LNCAP (cell line): Measurements from ENCODE around the gene CCM2.

Source experiments
- CTCF ChIP-seq: fragments of 450-650 bp; IDR thresholded peaks from 2 replicates; pipeline ENCODE4 v1.5.1; 2017; ENCODE audit warnings: mild to moderate bottlenecking

CCM2 gene

GRCh38 chr7:44981035-44981706 lies 18.8 kb upstream of the CCM2 start:
- TF ChIP-seq CTCF = no peak

DNA sequence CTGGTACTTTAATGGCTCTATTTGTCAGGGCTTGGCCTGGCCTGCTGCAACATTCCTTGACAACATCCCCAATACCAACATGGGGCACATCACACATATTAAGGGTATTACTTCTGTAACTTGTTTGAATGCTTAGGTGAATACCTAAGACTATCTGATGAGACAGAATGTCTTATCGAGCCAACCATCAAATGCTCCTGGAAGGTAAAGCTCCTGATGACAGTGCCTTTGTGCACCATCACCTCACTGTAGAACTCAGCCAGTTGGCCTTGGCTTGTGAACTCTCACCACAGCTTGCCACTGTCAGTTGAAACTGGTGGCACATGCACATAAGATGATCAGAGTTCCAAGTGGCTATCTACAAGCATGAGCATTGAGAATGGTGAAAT lies 17.5 kb upstream of the CCM2 start:
- no peak for TF ChIP-seq CTCF

- TF ChIP-seq CTCF = no peak
Observed at GRCh38 chr7:44982970-44983369, 17.0 kb upstream of the CCM2 start.

DNA sequence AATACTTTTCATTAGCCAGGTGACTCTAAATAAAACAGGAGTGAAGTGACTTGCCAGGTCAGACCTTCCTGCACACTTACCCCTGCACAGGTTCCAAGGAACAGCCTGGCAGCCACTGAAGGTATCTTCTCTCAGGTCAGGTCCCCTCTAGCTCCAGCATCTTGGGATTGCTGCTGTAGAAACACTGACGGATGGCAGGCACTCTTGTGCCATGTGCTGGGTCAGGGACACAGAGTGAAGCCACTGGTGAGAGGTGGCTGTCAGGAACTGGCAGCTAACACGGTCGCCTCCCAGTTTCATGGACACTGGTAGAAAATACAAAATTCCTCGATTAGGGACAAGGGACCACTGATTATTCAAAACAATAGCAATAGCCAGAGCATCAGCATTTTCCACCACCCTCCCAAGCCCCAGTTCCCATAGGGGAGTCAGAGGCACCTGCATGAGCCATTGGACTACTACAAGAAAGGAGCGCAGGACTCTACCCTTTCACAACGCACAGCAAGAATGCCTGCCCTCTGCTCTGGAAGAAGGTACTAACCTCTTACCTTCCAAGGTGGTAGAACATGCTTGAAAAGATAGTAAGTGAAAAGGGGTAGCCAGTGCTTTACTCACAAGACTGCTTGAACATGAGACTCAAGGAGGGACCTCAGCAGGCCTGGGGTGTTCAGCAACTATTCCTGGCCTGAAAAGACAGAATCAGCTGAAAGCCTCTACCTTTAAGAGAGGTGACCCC lies 16.1 kb upstream of the CCM2 start:
- no peak for TF ChIP-seq CTCF

DNA sequence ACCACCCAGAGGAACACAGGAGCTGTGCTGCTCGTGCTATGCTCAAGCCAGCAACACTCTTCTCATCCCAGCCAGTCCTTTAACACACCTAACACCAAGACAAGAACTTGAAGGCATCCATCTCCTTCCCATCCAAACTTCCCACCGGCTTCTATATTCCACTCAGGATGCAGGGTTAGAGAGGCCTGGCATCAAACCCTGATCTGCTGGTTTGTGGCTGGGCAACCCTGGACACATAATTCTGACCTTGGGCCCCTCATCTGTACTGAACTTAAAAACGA lies 15.6 kb upstream of the CCM2 start:
- TF ChIP-seq CTCF = no peak

DNA sequence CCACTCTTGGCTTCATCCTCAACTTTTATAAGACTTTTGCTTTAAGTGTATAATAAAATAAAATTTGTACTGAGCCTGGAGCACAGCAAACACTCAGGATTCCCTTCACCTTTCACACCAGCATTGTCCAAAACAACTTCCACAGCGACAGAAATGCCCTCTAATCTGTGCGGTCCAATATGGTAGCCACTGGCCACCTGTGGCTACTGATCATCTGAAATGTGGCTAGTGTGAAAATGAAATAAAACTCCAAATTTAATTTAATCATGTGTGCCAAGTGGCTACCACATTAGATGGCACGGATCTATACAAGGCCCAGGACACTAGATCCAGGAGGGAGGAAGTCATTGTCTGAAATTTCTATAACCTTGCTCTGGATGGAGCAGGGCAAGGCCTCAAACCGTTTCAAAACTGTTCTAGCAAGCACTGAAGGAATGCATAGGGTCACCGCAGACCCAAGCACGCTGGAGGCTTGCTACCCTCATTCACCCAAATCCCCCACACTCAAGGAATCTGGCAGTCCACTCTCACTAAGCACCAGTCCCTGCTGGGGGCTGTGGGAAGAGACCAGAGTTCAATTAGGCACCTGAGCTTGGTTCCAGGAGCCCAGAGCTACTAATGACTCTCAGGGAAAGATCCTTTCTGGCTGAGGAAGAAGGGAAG lies 14.8 kb upstream of the CCM2 start:
- no peak for TF ChIP-seq CTCF

DNA sequence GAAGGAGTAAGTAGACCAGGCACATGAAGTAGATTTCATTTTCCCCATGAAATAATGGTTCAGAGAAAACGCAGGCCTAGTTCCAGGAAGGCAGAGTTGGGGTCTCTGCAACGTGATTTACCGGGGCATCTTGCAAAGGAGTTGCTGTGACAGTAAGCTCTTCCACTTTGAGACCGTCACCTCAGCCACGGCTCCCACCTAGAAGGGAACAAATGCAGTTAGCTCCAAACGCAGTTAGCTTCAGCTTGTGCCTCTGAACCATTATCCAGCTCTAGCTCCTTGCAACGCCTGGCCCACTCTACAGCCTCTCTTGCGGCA lies 14.1 kb upstream of the CCM2 start:
- TF ChIP-seq CTCF = no peak
